ENCODE results near the gene SLC17A8.

DNA sequence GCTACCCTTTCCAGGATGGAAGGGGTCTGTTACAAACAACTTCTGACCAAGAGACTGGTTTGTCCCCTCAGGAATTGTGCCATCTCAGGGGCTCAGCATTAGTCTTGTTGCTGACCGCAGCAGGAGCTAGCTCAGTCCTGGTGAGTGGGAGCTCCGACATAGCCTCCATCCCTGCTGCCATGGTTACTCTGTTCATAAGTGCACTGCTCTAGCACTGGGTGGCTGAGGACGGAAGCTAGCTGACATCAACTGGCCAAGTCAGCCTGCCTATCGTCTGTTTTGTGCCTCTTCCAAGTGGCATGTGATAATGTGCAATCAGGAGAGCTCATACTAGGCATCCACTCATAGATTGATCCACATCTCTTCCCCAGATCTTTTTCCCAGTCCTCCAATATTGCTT, 7.5 kb downstream of the SLC17A8 start:
- TF ChIP-seq POLR2A (IDR thresholded peaks at IDR 0.05; ENCODE audit: low read depth, low read length) (no peak), POLR2AphosphoS5 (IDR thresholded peaks at IDR 0.05; ENCODE audit: low read depth, low read length) (no peak), TAF1 (IDR thresholded peaks at IDR 0.05; ENCODE audit: borderline replicate concordance, low read depth, low read length) (no peak)
